HG02970 (cell line): Measurements from ENCODE around the gene FAM117B.

ENCODE experiments used
- ATAC-seq: cut with Tn5 transposase; IDR thresholded peaks from one replicate; pipeline ENCODE4 v1.9.1; 2021; ENCODE audit warnings: mild to moderate bottlenecking, moderate library complexity, moderate number of reproducible peaks; ENCODE audit not compliant: unreplicated experiment, low FRiP score

The FAM117B gene

GRCh38 chr2:202756598-202756997 is 121.8 kb downstream of the FAM117B start:
- ATAC-seq, result no peak

GRCh38 chr2:202757339-202757738 is 122.6 kb downstream of the FAM117B start:
- ATAC-seq, result no peak

- ATAC-seq, result no peak
These were observed 123.4 kb downstream of the FAM117B start for GRCh38 chr2:202758128-202758527.

- ATAC-seq, result no peak
These were observed 123.8 kb downstream of the FAM117B start for GRCh38 chr2:202758604-202759003.

GRCh38 chr2:202760848-202761247 is 126.1 kb downstream of the FAM117B start:
- no peak for ATAC-seq

- no peak for ATAC-seq
These were observed 127.8 kb downstream of the FAM117B start for GRCh38 chr2:202762556-202762955.

GRCh38 chr2:202763916-202764315 is 129.1 kb downstream of the FAM117B start:
- no peak for ATAC-seq

GRCh38 chr2:202764991-202765390 is 130.2 kb downstream of the FAM117B start:
- ATAC-seq, result no peak

- no peak for ATAC-seq
These were observed 130.7 kb downstream of the FAM117B start for GRCh38 chr2:202765436-202765835.

- ATAC-seq, result no peak
These were observed 133.5 kb downstream of the FAM117B start for GRCh38 chr2:202768273-202768672.

- no peak for ATAC-seq
These were observed 134.4 kb downstream of the FAM117B start for GRCh38 chr2:202769201-202769600.

- ATAC-seq, result no peak
These were observed 136.6 kb downstream of the FAM117B start for GRCh38 chr2:202771336-202771735.

GRCh38 chr2:202771741-202772460 is 137.1 kb downstream of the FAM117B start:
- no peak for ATAC-seq

- no peak for ATAC-seq
These were observed 138.7 kb downstream of the FAM117B start for GRCh38 chr2:202773301-202773973.

GRCh38 chr2:202774104-202774503 is 139.3 kb downstream of the FAM117B start:
- ATAC-seq, result no peak

GRCh38 chr2:202778217-202778616 is 143.4 kb downstream of the FAM117B start:
- no peak for ATAC-seq

GRCh38 chr2:202780514-202781021 is 145.8 kb downstream of the FAM117B start:
- peak; percentile 85 for ATAC-seq

- ATAC-seq, result no peak
These were observed 148.3 kb downstream of the FAM117B start for GRCh38 chr2:202782940-202783558.

- ATAC-seq, result no peak
These were observed 152.1 kb downstream of the FAM117B start for GRCh38 chr2:202786842-202787241.

GRCh38 chr2:202790676-202791075 is 155.9 kb downstream of the FAM117B start:
- ATAC-seq, result no peak

- no peak for ATAC-seq
These were observed 163.2 kb downstream of the FAM117B start for GRCh38 chr2:202797944-202798343.
